SK-N-MC (cell line): Measurements from ENCODE around the gene OR52I2.

Experiments
- EZH2 ChIP-seq: fragments of 200-600 bp; sonication (generic); IDR thresholded peaks from one replicate; pipeline ENCODE4 v1.6.1; 2017; ENCODE audit warnings: antibody characterized with exemption
- FOXP2 ChIP-seq: optimal IDR thresholded peaks from 2 replicates; pipeline ENCODE3; 2011; ENCODE audit warnings: mild to moderate bottlenecking, moderate library complexity; ENCODE audit not compliant: insufficient read depth; ENCODE audit errors: extremely low read length, control extremely low read depth
- POLR2AphosphoS5 ChIP-seq: IDR thresholded peaks from 2 replicates; pipeline ENCODE4 v1.6.1; 2012; ENCODE audit warnings: mild to moderate bottlenecking, low read depth, low read length, borderline replicate concordance

DNA sequence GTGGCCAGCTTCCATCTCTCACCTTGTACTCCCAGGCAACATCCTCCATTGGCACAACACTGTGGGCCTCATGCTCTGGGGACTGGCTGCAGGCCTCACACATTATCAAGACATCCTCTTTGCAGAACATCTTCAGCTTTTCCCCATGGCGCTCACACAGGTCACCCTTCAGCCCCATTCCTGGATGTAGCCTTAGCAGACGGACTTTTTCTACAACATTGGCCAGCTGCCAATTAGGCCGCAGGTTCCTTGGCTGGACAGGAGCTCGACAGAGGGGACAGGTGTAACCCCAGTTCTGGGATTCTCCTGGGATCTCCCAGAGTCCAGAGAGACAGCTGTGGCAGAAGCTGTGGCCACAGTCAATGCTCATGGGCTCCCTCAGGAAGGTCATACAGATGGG is 23.5 kb downstream of the OR52I2 start:
- TF ChIP-seq EZH2 (no peak), FOXP2 (no peak), POLR2AphosphoS5 (no peak)
